Measurements from ENCODE around the gene SLC35G1.
A peak's percentile ranks its signal among the peaks of the same experiment; 100 is the strongest.

SLC35G1 gene

GRCh38 chr10:93913706-93914105 lies 19.9 kb downstream of the SLC35G1 start:
- no peak overlapping the region for H3K27ac Mint-ChIP-seq
- H3K4me1 Mint-ChIP-seq: no peaks in the 10 kb centered on the region
- no peaks in the 10 kb centered on the region for H3K9me3 Mint-ChIP-seq
- ATAC-seq (no peak), DNase-seq (ENCODE audit: low spot score in 2 of 2) (no peak)
- H3K36me3 Mint-ChIP-seq: no peaks in the 10 kb centered on the region
- H3K4me3 Mint-ChIP-seq: no peak overlapping the region

GRCh38 chr10:93915598-93915997 lies 21.8 kb downstream of the SLC35G1 start:
- H3K27ac Mint-ChIP-seq: no peak overlapping the region
- DNase-seq (ENCODE audit: low spot score in 2 of 2) (no peak), ATAC-seq (no peak)
- no peaks in the 10 kb centered on the region for H3K9me3 Mint-ChIP-seq
- H3K36me3 Mint-ChIP-seq: no peaks in the 10 kb centered on the region
- H3K4me1 Mint-ChIP-seq: no peaks in the 10 kb centered on the region
- H3K4me3 Mint-ChIP-seq: no peak overlapping the region

GRCh38 chr10:93916257-93917063 lies 22.7 kb downstream of the SLC35G1 start:
- Mint-ChIP-seq H3K27ac (no peak overlapping the region), H3K9me3 (no peaks in the 10 kb centered on the region), H3K4me3 (no peak overlapping the region), H3K36me3 (no peaks in the 10 kb centered on the region), H3K4me1 (no peaks in the 10 kb centered on the region)
- DNase-seq (ENCODE audit: low spot score in 2 of 2): no peak
- no peak for ATAC-seq

GRCh38 chr10:93917064-93917391 lies 23.2 kb downstream of the SLC35G1 start:
- H3K4me1 Mint-ChIP-seq: no peaks in the 10 kb centered on the region
- no peak overlapping the region for H3K4me3 Mint-ChIP-seq
- H3K36me3 Mint-ChIP-seq: no peaks in the 10 kb centered on the region
- ATAC-seq (no peak), DNase-seq (ENCODE audit: low spot score in 2 of 2) (no peak)
- no peaks in the 10 kb centered on the region for H3K9me3 Mint-ChIP-seq
- H3K27ac Mint-ChIP-seq: no peak overlapping the region

GRCh38 chr10:93917821-93918220 lies 24.0 kb downstream of the SLC35G1 start:
- no peak for ATAC-seq
- no peak overlapping the region for H3K27ac Mint-ChIP-seq
- no peaks in the 10 kb centered on the region for H3K4me1 Mint-ChIP-seq
- H3K36me3 Mint-ChIP-seq: no peaks in the 10 kb centered on the region
- no peaks in the 10 kb centered on the region for H3K9me3 Mint-ChIP-seq
- no peak for DNase-seq (ENCODE audit: low spot score in 2 of 2)
- no peak overlapping the region for H3K4me3 Mint-ChIP-seq

GRCh38 chr10:93921338-93921737 lies 27.6 kb downstream of the SLC35G1 start:
- Mint-ChIP-seq H3K9me3 (no peaks in the 10 kb centered on the region), H3K27ac (no peak overlapping the region), H3K4me3 (no peak overlapping the region), H3K4me1 (no peaks in the 10 kb centered on the region), H3K36me3 (no peaks in the 10 kb centered on the region)
- ATAC-seq (no peak), DNase-seq (ENCODE audit: low spot score in 2 of 2) (peak in 1 of 2 donors; percentile 6)

- ATAC-seq (no peak), DNase-seq (ENCODE audit: low spot score in 2 of 2) (no peak)
- Mint-ChIP-seq H3K27ac (no peak overlapping the region), H3K36me3 (no peaks in the 10 kb centered on the region), H3K9me3 (peaks cover 10% of the 10 kb centered on the region), H3K4me1 (no peaks in the 10 kb centered on the region), H3K4me3 (no peak overlapping the region)
These were observed 32.8 kb downstream of the SLC35G1 start for GRCh38 chr10:93926613-93927012.

- ATAC-seq (no peak), DNase-seq (ENCODE audit: low spot score in 2 of 2) (no peak)
- H3K36me3 Mint-ChIP-seq: no peaks in the 10 kb centered on the region
- peaks cover 2% of the 10 kb centered on the region for H3K9me3 Mint-ChIP-seq
- no peak overlapping the region for H3K4me3 Mint-ChIP-seq
- no peaks in the 10 kb centered on the region for H3K4me1 Mint-ChIP-seq
- H3K27ac Mint-ChIP-seq: no peak overlapping the region
These were observed 44.4 kb downstream of the SLC35G1 start for GRCh38 chr10:93938140-93938539.

- Mint-ChIP-seq H3K27ac (no peak overlapping the region), H3K4me3 (no peak overlapping the region), H3K9me3 (no peaks in the 10 kb centered on the region), H3K4me1 (no peaks in the 10 kb centered on the region), H3K36me3 (no peaks in the 10 kb centered on the region)
- ATAC-seq: no peak
- no peak for DNase-seq (ENCODE audit: low spot score in 2 of 2)
These were observed 47.1 kb downstream of the SLC35G1 start for GRCh38 chr10:93940881-93941280.

- Mint-ChIP-seq H3K36me3 (no peaks in the 10 kb centered on the region), H3K4me1 (no peaks in the 10 kb centered on the region), H3K4me3 (no peak overlapping the region), H3K27ac (no peak overlapping the region), H3K9me3 (no peaks in the 10 kb centered on the region)
- ATAC-seq: no peak
- no peak for DNase-seq (ENCODE audit: low spot score in 2 of 2)
These were observed 47.8 kb downstream of the SLC35G1 start for GRCh38 chr10:93941606-93942005.

GRCh38 chr10:93945819-93946218 lies 52.0 kb downstream of the SLC35G1 start:
- no peak for DNase-seq (ENCODE audit: low spot score in 2 of 2)
- no peak for ATAC-seq
- Mint-ChIP-seq H3K4me1 (no peaks in the 10 kb centered on the region), H3K36me3 (no peaks in the 10 kb centered on the region), H3K9me3 (no peaks in the 10 kb centered on the region), H3K4me3 (no peak overlapping the region), H3K27ac (no peak overlapping the region)

- ATAC-seq: peak; percentile 11
- no peak for DNase-seq (ENCODE audit: low spot score in 2 of 2)
- H3K27ac Mint-ChIP-seq: no peak overlapping the region
- no peaks in the 10 kb centered on the region for H3K4me1 Mint-ChIP-seq
- H3K9me3 Mint-ChIP-seq: no peaks in the 10 kb centered on the region
- H3K36me3 Mint-ChIP-seq: no peaks in the 10 kb centered on the region
- H3K4me3 Mint-ChIP-seq: no peak overlapping the region
These were observed 53.3 kb downstream of the SLC35G1 start for GRCh38 chr10:93947055-93947454.

- Mint-ChIP-seq H3K9me3 (no peaks in the 10 kb centered on the region), H3K36me3 (no peaks in the 10 kb centered on the region), H3K4me1 (no peaks in the 10 kb centered on the region), H3K27ac (no peak overlapping the region), H3K4me3 (no peak overlapping the region)
- ATAC-seq (no peak), DNase-seq (ENCODE audit: low spot score in 2 of 2) (no peak)
These were observed 53.7 kb downstream of the SLC35G1 start for GRCh38 chr10:93947524-93947923.

- H3K36me3 Mint-ChIP-seq: no peaks in the 10 kb centered on the region
- ATAC-seq (no peak), DNase-seq (ENCODE audit: low spot score in 2 of 2) (no peak)
- H3K4me1 Mint-ChIP-seq: no peaks in the 10 kb centered on the region
- H3K4me3 Mint-ChIP-seq: no peak overlapping the region
- no peak overlapping the region for H3K27ac Mint-ChIP-seq
- H3K9me3 Mint-ChIP-seq: no peaks in the 10 kb centered on the region
These were observed 58.1 kb downstream of the SLC35G1 start for GRCh38 chr10:93951905-93952304.
